HepG2 (cell line): ENCODE results near the gene NAMPT. TPM values are rescaled to one million over a fixed set of nuclear protein-coding genes. Genes with fewer than 3 reads are reported as not detected.

ENCODE experiments used
- ATF7-NPFF ChIP-seq: sonication (generic); formaldehyde crosslinking; IDR thresholded peaks from 2 replicates; pipeline ENCODE4 v1.8.1; 2023; ENCODE audit warnings: mild to moderate bottlenecking, low read depth, missing genetic modification reagents, moderate library complexity
- BORCS8-MEF2B ChIP-seq: sonication (generic); formaldehyde crosslinking; IDR thresholded peaks from 2 replicates; pipeline ENCODE4 v1.8.0; 2022; ENCODE audit warnings: mild to moderate bottlenecking, missing genetic modification reagents
- MAFF ChIP-seq: IDR thresholded peaks from 2 replicates; pipeline ENCODE4 v1.6.1; 2011; ENCODE audit warnings: low read depth, low read length, improper control_type of control experiment
- MAZ ChIP-seq, 2 experiments: sonication (generic) in 1 of 2; formaldehyde crosslinking in 1 of 2; IDR thresholded peaks; 2 replicates each; pipeline versions ENCODE4 v1.5.0 to v1.6.1; 2012 to 2020; ENCODE audit warnings: low read depth in 2 of 2, mild to moderate bottlenecking in 2 of 2, borderline replicate concordance in 1 of 2, improper control_type of control experiment in 1 of 2, low read length in 1 of 2, missing genetic modification reagents in 1 of 2, moderate library complexity in 1 of 2
- MYC ChIP-seq: sonication (generic); formaldehyde crosslinking; IDR thresholded peaks from 2 replicates; pipeline ENCODE4 v1.9.0; 2021; ENCODE audit warnings: missing genetic modification reagents, borderline replicate concordance
- NFKB2 ChIP-seq: sonication (generic); formaldehyde crosslinking; IDR thresholded peaks from 2 replicates; pipeline ENCODE4 v1.4.0; 2020; ENCODE audit warnings: missing genetic modification reagents, borderline replicate concordance
- NONO ChIP-seq, 2 experiments: fragments of 450-650 bp in 1 of 2; sonication (generic) in 1 of 2; formaldehyde crosslinking in 1 of 2; IDR thresholded peaks in 1 of 2; conservative IDR thresholded peaks in 1 of 2; 2 replicates each; pipeline versions ENCODE4 v1.6.1 to v1.8.0; 2017 to 2022; ENCODE audit warnings: mild to moderate bottlenecking in 1 of 2, missing genetic modification reagents in 1 of 2, moderate library complexity in 1 of 2
- NR1H2 ChIP-seq: sonication (generic); formaldehyde crosslinking; IDR thresholded peaks from 2 replicates; pipeline ENCODE4 v1.8.1; 2022; ENCODE audit warnings: low read depth, missing genetic modification reagents, borderline replicate concordance
- PHB2 ChIP-seq: fragments of 450-650 bp; IDR thresholded peaks from 2 replicates; pipeline ENCODE4 v1.6.1; 2018; ENCODE audit not compliant: partially characterized antibody
- RELA ChIP-seq: sonication (generic); formaldehyde crosslinking; IDR thresholded peaks from 2 replicates; pipeline ENCODE4 v1.4.0; 2020; ENCODE audit warnings: missing genetic modification reagents
- RFX3 ChIP-seq: IDR thresholded peaks from 2 replicates; pipeline ENCODE4 v1.6.1; 2016; ENCODE audit warnings: missing biosample characterization, missing genetic modification reagents
- RFXAP ChIP-seq: sonication (generic); formaldehyde crosslinking; IDR thresholded peaks from 2 replicates; pipeline ENCODE4 v1.4.0; 2020; ENCODE audit warnings: missing genetic modification reagents, borderline replicate concordance
- SMARCE1 ChIP-seq: fragments of 450-650 bp; IDR thresholded peaks from 2 replicates; pipeline ENCODE4 v1.6.1; 2017; ENCODE audit warnings: borderline replicate concordance
- SP5 ChIP-seq: IDR thresholded peaks from 2 replicates; pipeline ENCODE4 v1.6.1; 2016; ENCODE audit warnings: low read depth, borderline replicate concordance
- SRF ChIP-seq: IDR thresholded peaks from 2 replicates; pipeline ENCODE4 v1.6.1; 2011; ENCODE audit warnings: mild to moderate bottlenecking, low read depth, low read length, moderate library complexity
- STAT5B ChIP-seq: sonication (generic); formaldehyde crosslinking; IDR thresholded peaks from 2 replicates; pipeline ENCODE4 v1.4.0; 2020; ENCODE audit warnings: missing genetic modification reagents
- TCF12 ChIP-seq, 2 experiments: fragments of 450-650 bp in 1 of 2; sonication (generic) in 1 of 2; formaldehyde crosslinking in 1 of 2; IDR thresholded peaks; 2 replicates each; pipeline versions ENCODE4 v1.6.1 to v1.8.0; 2017 to 2022; ENCODE audit warnings: antibody characterized with exemption in 1 of 2, mild to moderate bottlenecking in 1 of 2, missing genetic modification reagents in 1 of 2, moderate library complexity in 1 of 2
- TCF7 ChIP-seq: sonication (generic); IDR thresholded peaks from 2 replicates; pipeline ENCODE4 v1.6.1; 2016; ENCODE audit warnings: antibody characterized with exemption, low read depth
- ZEB1 ChIP-seq: IDR thresholded peaks from 2 replicates; pipeline ENCODE4 v1.6.1; 2012; ENCODE audit warnings: mild to moderate bottlenecking, low read depth, inconsistent platforms; ENCODE audit not compliant: insufficient replicate concordance
- ZNF335 ChIP-seq: sonication (generic); formaldehyde crosslinking; IDR thresholded peaks from 2 replicates; pipeline ENCODE4 v1.4.0; 2020; ENCODE audit warnings: missing genetic modification reagents
- ZNF33B ChIP-seq: sonication (generic); formaldehyde crosslinking; IDR thresholded peaks from 2 replicates; pipeline ENCODE4 v1.5.1; 2020; ENCODE audit warnings: mild to moderate bottlenecking, missing genetic modification reagents
- ZNF441 ChIP-seq: sonication (generic); formaldehyde crosslinking; IDR thresholded peaks from 2 replicates; pipeline ENCODE4 v1.7.0; 2021; ENCODE audit warnings: missing genetic modification reagents, borderline replicate concordance
- ZNF451 ChIP-seq: sonication (generic); formaldehyde crosslinking; IDR thresholded peaks from 2 replicates; pipeline ENCODE4 v1.5.0; 2020; ENCODE audit warnings: mild to moderate bottlenecking, missing genetic modification reagents
- ZNF563 ChIP-seq: sonication (generic); formaldehyde crosslinking; IDR thresholded peaks from 2 replicates; pipeline ENCODE4 v1.8.0; 2022; ENCODE audit warnings: mild to moderate bottlenecking, moderate library complexity, missing genetic modification reagents
- ZNF615 ChIP-seq: sonication (generic); formaldehyde crosslinking; IDR thresholded peaks from 2 replicates; pipeline ENCODE4 v1.5.0; 2020; ENCODE audit warnings: mild to moderate bottlenecking, missing genetic modification reagents, borderline replicate concordance
- ZNF674 ChIP-seq: sonication (generic); formaldehyde crosslinking; IDR thresholded peaks from 2 replicates; pipeline ENCODE4 v1.5.0; 2020; ENCODE audit warnings: low read depth, mild to moderate bottlenecking, missing genetic modification reagents
- polyA plus RNA-seq, 8 experiments: library from polyadenylated mRNA; depleted of rRNA in 3 of 8; stranded (reverse) in 7 of 8; unstranded in 1 of 8; fragments of >200 nt; fragmentation: Illumina TruSeq in 4 of 8; extraction: Trizol in 4 of 8; gene quantifications; 2 replicates each; pipeline versions ENCODE4 v1.2.1 to v1.2.3, GENCODE V29; 2011 to 2016; ENCODE audit warnings: low read depth in 4 of 8, missing spikeins in 1 of 8, mixed read lengths in 1 of 8; ENCODE audit not compliant: insufficient read depth in 1 of 8
- total RNA-seq, 5 experiments: library from RNA; depleted of rRNA; stranded (reverse); fragments of >200 nt; fragmentation: Illumina TruSeq; extraction: Trizol; gene quantifications; 2 replicates each; pipeline ENCODE4 v1.2.3, GENCODE V29; 2016; ENCODE audit warnings: low read depth in 1 of 5
- TF ChIP-seq, protein P1 (sequence below): sonication (generic); formaldehyde crosslinking; IDR thresholded peaks from 2 replicates; pipeline ENCODE4 v1.9.0; 2021; ENCODE audit warnings: missing genetic modification reagents, borderline replicate concordance
- TF ChIP-seq, protein P2 (sequence below): sonication (generic); formaldehyde crosslinking; IDR thresholded peaks from 2 replicates; pipeline ENCODE4 v1.4.0; 2020; ENCODE audit warnings: missing genetic modification reagents

Gene NAMPT
- total and polyA plus RNA-seq, 2 of the 13 experiments (the other 11 are each of a cell fraction or from before 2014, with no cell fraction given): 15.8 to 67.7 TPM

DNA sequence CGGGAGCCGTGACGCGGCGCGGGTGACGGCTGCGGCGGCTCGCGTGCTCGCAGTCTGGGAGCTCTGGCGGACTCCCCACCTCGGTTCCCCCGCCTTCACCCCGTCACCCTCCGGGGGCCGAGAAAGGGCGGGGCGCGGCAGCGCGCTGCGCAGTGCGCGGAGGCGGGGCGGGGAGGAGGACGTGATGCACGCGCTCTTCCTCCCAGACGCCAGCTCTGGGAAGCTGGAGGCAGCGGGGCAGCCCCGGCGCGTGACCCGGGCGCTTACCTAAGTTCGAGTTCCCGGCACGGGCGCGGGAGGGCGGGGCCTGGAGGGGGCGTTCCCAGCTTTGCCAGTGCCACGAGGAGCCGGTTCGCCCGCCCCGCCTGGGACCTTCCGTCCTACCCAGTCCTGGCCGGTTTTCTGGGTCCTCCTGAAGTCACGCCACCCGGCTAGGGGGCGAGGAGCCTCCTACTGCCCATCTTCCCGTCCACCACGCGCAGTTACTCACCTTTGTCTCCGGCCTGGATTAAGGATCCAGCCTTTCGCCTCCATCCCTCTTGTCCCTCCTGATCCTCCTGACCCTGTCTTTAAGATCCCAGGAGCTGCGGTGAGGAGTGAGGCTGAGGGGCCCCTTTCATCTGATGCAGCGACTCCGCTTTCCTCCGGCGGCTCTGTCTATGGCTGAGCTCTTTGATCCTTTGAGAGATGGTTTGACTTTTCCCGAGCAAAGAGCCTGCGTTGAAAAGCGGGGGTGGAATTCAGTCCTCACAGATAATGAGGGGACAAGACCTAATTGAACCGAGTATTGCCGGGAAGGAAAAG, 470 bp upstream of the NAMPT start (continued):
- TF ChIP-seq, protein P1, sequence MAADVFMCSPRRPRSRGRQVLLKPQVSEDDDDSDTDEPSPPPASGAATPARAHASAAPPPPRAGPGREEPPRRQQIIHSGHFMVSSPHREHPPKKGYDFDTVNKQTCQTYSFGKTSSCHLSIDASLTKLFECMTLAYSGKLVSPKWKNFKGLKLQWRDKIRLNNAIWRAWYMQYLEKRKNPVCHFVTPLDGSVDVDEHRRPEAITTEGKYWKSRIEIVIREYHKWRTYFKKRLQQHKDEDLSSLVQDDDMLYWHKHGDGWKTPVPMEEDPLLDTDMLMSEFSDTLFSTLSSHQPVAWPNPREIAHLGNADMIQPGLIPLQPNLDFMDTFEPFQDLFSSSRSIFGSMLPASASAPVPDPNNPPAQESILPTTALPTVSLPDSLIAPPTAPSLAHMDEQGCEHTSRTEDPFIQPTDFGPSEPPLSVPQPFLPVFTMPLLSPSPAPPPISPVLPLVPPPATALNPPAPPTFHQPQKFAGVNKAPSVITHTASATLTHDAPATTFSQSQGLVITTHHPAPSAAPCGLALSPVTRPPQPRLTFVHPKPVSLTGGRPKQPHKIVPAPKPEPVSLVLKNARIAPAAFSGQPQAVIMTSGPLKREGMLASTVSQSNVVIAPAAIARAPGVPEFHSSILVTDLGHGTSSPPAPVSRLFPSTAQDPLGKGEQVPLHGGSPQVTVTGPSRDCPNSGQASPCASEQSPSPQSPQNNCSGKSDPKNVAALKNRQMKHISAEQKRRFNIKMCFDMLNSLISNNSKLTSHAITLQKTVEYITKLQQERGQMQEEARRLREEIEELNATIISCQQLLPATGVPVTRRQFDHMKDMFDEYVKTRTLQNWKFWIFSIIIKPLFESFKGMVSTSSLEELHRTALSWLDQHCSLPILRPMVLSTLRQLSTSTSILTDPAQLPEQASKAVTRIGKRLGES (CRISPR knock-in tag): no peak
- TF ChIP-seq ZNF615 (CRISPR knock-in tag) (no peak), ZEB1 (peak; percentile 26), TCF12 (IDR thresholded peaks at IDR 0.05) (no peak), TCF12 (CRISPR knock-in tag; IDR thresholded peaks at IDR 0.05) (no peak), ZNF451 (CRISPR knock-in tag) (no peak; the same call in 1 of the 2 replicates), ZNF441 (CRISPR knock-in tag) (no peak), ZNF335 (peak; percentile 71; the same call in 1 of the 2 replicates), MAZ (IDR thresholded peaks at IDR 0.05; ENCODE audit: borderline replicate concordance, low read depth, low read length) (peak; percentile 93), MAZ (CRISPR knock-in tag; IDR thresholded peaks at IDR 0.05; ENCODE audit: low read depth) (peak; percentile 99), MAFF (no peak), PHB2 (no peak), SRF (no peak), RELA (CRISPR knock-in tag) (no peak; the same call in 1 of the 2 replicates), SMARCE1 (no peak), TCF7 (peak; percentile 19; the same call in 1 of the 2 replicates), NONO (IDR thresholded peaks at IDR 0.05) (no peak), NONO (CRISPR knock-in tag; conservative IDR thresholded peaks at IDR 0.05) (peak; percentile 87), ATF7-NPFF (CRISPR knock-in tag) (peak; percentile 75; the same call in 1 of the 2 replicates), STAT5B (CRISPR knock-in tag) (no peak), RFXAP (0 out of 2 replicates have a peak, but pooled peaks have one; percentile 9), RFX3 (CRISPR knock-in tag) (no peak), BORCS8-MEF2B (no peak), ZNF33B (no peak), MYC (CRISPR knock-in tag) (peak; percentile 96), NR1H2 (CRISPR knock-in tag) (no peak), ZNF674 (CRISPR knock-in tag) (0 out of 2 replicates have a peak, but pooled peaks have one; percentile 54), SP5 (peak; percentile 71), ZNF563 (no peak), NFKB2 (peak; percentile 59; the same call in 1 of the 2 replicates)
- TF ChIP-seq, protein P2, sequence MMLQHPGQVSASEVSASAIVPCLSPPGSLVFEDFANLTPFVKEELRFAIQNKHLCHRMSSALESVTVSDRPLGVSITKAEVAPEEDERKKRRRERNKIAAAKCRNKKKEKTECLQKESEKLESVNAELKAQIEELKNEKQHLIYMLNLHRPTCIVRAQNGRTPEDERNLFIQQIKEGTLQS: no peak
